GM18526 (cell line): ENCODE data around the gene PLD5.

Experiments used
- POLR2A ChIP-seq: IDR thresholded peaks from 3 replicates; pipeline ENCODE4 v1.6.1; 2011; ENCODE audit not compliant: insufficient read length; ENCODE audit errors: extremely low read depth

Gene PLD5

GRCh38 chr1:242524571-242525359 is at the start of gene PLD5:
Gene PLD5 (minus strand): TSS chr1:242524697.
- TF ChIP-seq POLR2A, result no peak

- TF ChIP-seq POLR2A, result no peak
Observed at GRCh38 chr1:242569867-242570266, 45.4 kb upstream of the PLD5 start.

GRCh38 chr1:242568666-242569065 is 44.2 kb upstream of the PLD5 start:
- no peak for TF ChIP-seq POLR2A

- TF ChIP-seq POLR2A, result no peak
Observed at GRCh38 chr1:242567596-242567995, 43.1 kb upstream of the PLD5 start.

- no peak for TF ChIP-seq POLR2A
Observed at GRCh38 chr1:242556759-242557158, 32.3 kb upstream of the PLD5 start.

- TF ChIP-seq POLR2A, result no peak
Observed at GRCh38 chr1:242556276-242556675, 31.8 kb upstream of the PLD5 start.

GRCh38 chr1:242554577-242554976 is 30.1 kb upstream of the PLD5 start:
- no peak for TF ChIP-seq POLR2A

- no peak for TF ChIP-seq POLR2A
Observed at GRCh38 chr1:242546849-242547729, 22.6 kb upstream of the PLD5 start.

- no peak for TF ChIP-seq POLR2A
Observed at GRCh38 chr1:242546441-242546840, 21.9 kb upstream of the PLD5 start.

- TF ChIP-seq POLR2A, result no peak
Observed at GRCh38 chr1:242544071-242544470, 19.6 kb upstream of the PLD5 start.

GRCh38 chr1:242542271-242542670 is 17.8 kb upstream of the PLD5 start:
- no peak for TF ChIP-seq POLR2A

GRCh38 chr1:242535986-242536385 is 11.5 kb upstream of the PLD5 start:
- TF ChIP-seq POLR2A, result no peak

- TF ChIP-seq POLR2A, result no peak
Observed at GRCh38 chr1:242534753-242535152, 10.3 kb upstream of the PLD5 start.

- no peak for TF ChIP-seq POLR2A
Observed at GRCh38 chr1:242530761-242531160, 6.3 kb upstream of the PLD5 start.

- no peak for TF ChIP-seq POLR2A
Observed at GRCh38 chr1:242525769-242526168, 1.3 kb upstream of the PLD5 start.

- TF ChIP-seq POLR2A, result no peak
Observed at GRCh38 chr1:242525360-242525722, 844 bp upstream of the PLD5 start.
